ENCODE measurements around the gene TMPRSS4.

DNA sequence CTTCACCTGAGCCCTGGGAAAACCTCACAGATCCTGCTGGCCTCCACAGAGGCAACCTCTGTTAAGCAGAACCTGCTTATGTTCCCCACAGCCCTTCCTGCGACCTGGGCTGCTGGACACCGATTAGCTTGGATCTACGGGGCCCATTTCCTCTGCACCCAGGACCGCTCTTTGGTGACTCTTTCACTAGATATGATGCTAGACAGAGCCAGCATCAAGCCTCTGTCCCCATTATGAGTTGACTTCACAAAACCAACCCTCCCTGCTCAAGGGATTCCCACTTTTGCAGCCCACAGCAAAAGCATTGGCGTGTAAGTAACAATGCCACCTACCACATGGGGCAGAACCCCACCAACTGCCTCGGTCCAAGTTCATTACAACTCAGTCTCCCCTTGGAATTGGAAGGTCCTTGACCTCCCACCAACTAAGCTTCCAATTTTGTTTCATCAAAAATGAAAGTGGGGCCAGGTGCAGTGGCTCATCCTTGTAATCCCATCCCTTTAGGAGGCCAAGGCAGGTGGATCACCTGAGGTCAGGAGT, 15.2 kb upstream of the TMPRSS4 start:
- TF ChIP-seq CTCF (IDR thresholded peaks at IDR 0.05): no peak
- no peak for TF ChIP-seq POLR2A (IDR thresholded peaks at IDR 0.05)

All from testis (tissue), 2 donors.